Kidney (tissue), 22 donors: ENCODE measurements around the gene BAD. TPM values are rescaled to one million over a fixed set of nuclear protein-coding genes. Genes with fewer than 3 reads are reported as not detected.
A peak's percentile ranks its signal among the peaks of the same experiment; 100 is the strongest.

Source experiments
- DNase-seq, 5 donors: peaks; one replicate each; pipeline ENCODE4 v3.0.0-alpha.2; 2013 to 2020
- FAIRE-seq: peaks from 2 replicates; lab custom pipeline; 2012; peaks lifted over from hg19 to GRCh38; lab: Jason Lieb, UNC
- H3K27ac ChIP-seq, 2 donors: one replicate each; pipeline ENCODE4 v1.7.0; 2013; ENCODE audit warnings: low read depth in 2 of 2, low read length in 2 of 2, inconsistent platforms in 1 of 2
- H3K27me3 ChIP-seq: one replicate; pipeline ENCODE4 v1.7.1; 2013; ENCODE audit warnings: low read length, inconsistent platforms; ENCODE audit not compliant: control insufficient read depth, insufficient read depth
- H3K36me3 ChIP-seq, 3 donors: one replicate each; pipeline versions ENCODE4 v1.7.0 to v1.7.1; 2013; ENCODE audit warnings: low read length in 3 of 3, control low read depth in 1 of 3, inconsistent platforms in 1 of 3; ENCODE audit not compliant: insufficient read depth in 3 of 3, control insufficient read depth in 2 of 3
- H3K4me1 ChIP-seq, 3 donors: one replicate each; pipeline versions ENCODE4 v1.7.0 to v1.7.1; 2013; ENCODE audit warnings: low read length in 3 of 3, inconsistent platforms in 1 of 3, low read depth in 1 of 3; ENCODE audit not compliant: control insufficient read depth in 2 of 3, insufficient read depth in 2 of 3
- H3K4me3 ChIP-seq, 3 donors: one replicate each; pipeline versions ENCODE4 v1.7.0 to v1.8.1; 2013; ENCODE audit warnings: low read length in 3 of 3, control low read depth in 1 of 3, inconsistent platforms in 1 of 3
- H3K9ac ChIP-seq, 3 donors: one replicate each; pipeline versions ENCODE4 v1.7.0 to v1.7.1; 2013; ENCODE audit warnings: low read length in 3 of 3, control low read depth in 1 of 3, inconsistent platforms in 1 of 3
- H3K9me3 ChIP-seq, 3 donors: one replicate each; pipeline versions ENCODE4 v1.7.0 to v1.7.1; 2013; ENCODE audit warnings: low read length in 3 of 3, control low read depth in 1 of 3, inconsistent platforms in 1 of 3; ENCODE audit not compliant: control insufficient read depth in 2 of 3, insufficient read depth in 1 of 3
- intact Hi-C: fragments of 100-400 bp; cut with DNase I; formaldehyde crosslinking; loops from one replicate; pipeline ENCODE4 v1.11.1; 2022
- long read RNA-seq, 10 donors: library from polyadenylated mRNA in 1 of 10; unstranded in 1 of 10; transcript quantifications; one replicate each; pipeline ENCODE4 v2.0.0 and lab custom pipeline, GENCODE V29; 2021 to 2026
- polyA plus RNA-seq: library from polyadenylated mRNA; stranded (reverse); fragments of 350-450 nt; fragmentation: Illumina TruSeq; extraction: RNeasy Lipid Tissue Mini Kit (QIAGEN cat#74804); gene quantifications from one replicate; pipeline ENCODE4 v1.2.3, GENCODE V29; 2014; ENCODE audit warnings: low read depth, low replicate concordance; ENCODE audit not compliant: insufficient read depth
- total RNA-seq: library from RNA; stranded (reverse); fragmentation: NEBNext Ultra II Directional; extraction: Animal tissue kit (Norgen Biotek cat#: 25700); gene quantifications from one replicate; pipeline ENCODE4 v1.2.1, GENCODE V29; 2021
- TF ChIP-seq, protein P1 (sequence below): IDR thresholded peaks from 3 replicates; pipeline ENCODE4 v1.5.1; 2012; ENCODE audit warnings: mild to moderate bottlenecking, moderate library complexity, borderline replicate concordance; ENCODE audit not compliant: insufficient read depth; ENCODE audit errors: extremely low read depth
- donor health status: control.
- donor health status: control.
- donor health status: control.
- donor health status: control.
- donor health status: control.
- donor health status: DM: yes; HTN: yes; CAD: no.
- donor health status: Normal renal cell carcinoma (clear cell type).

BAD gene
- total RNA-seq: 59.8 TPM
- polyA plus RNA-seq: 157 TPM
- long read RNA-seq, donor 1, transcript BAD-203 (3 exons, 1,157 nt): minor isoform, 10 of 61 reads
- long read RNA-seq, donor 1, transcript BAD-201 (4 exons, 929 nt): major isoform, 20 of 61 reads
- long read RNA-seq, donor 1, partial matches to known transcripts: 25 of 61 reads
- long read RNA-seq, donor 1, other reads (novel, unspliced or antisense): 6 of 61 reads
- long read RNA-seq, donor 2, transcript BAD-201 (4 exons, 929 nt): major isoform, 36 of 49 reads
- long read RNA-seq, donor 2, transcript BAD-203 (3 exons, 1,157 nt): minor isoform, 9 of 49 reads
- long read RNA-seq, donor 2, partial matches to known transcripts: 0 of 49 reads
- long read RNA-seq, donor 2, other reads (novel, unspliced or antisense): 0 of 49 reads
- long read RNA-seq, donor 3, transcript BAD-201 (4 exons, 929 nt): major isoform, 29 of 44 reads
- long read RNA-seq, donor 3, transcript BAD-203 (3 exons, 1,157 nt): minor isoform, 9 of 44 reads
- long read RNA-seq, donor 3, partial matches to known transcripts: 0 of 44 reads
- long read RNA-seq, donor 3, other reads (novel, unspliced or antisense): 0 of 44 reads
- long read RNA-seq, donor 4, transcript BAD-201 (4 exons, 929 nt): major isoform, 23 of 28 reads
- long read RNA-seq, donor 4, partial matches to known transcripts: 0 of 28 reads
- long read RNA-seq, donor 4, other reads (novel, unspliced or antisense): 0 of 28 reads
- long read RNA-seq, donor 5, partial matches to known transcripts: 0 of 2 reads
- long read RNA-seq, donor 5, other reads (novel, unspliced or antisense): 0 of 2 reads
- long read RNA-seq, donor 6, transcript BAD-203 (3 exons, 1,157 nt): minor isoform, 33 of 94 reads
- long read RNA-seq, donor 6, transcript BAD-201 (4 exons, 929 nt): major isoform, 57 of 94 reads
- long read RNA-seq, donor 6, partial matches to known transcripts: 0 of 94 reads
- long read RNA-seq, donor 6, other reads (novel, unspliced or antisense): 0 of 94 reads
- long read RNA-seq, donor 7, transcript BAD-201 (4 exons, 929 nt): major isoform, 29 of 46 reads
- long read RNA-seq, donor 7, partial matches to known transcripts: 4 of 46 reads
- long read RNA-seq, donor 7, other reads (novel, unspliced or antisense): 7 of 46 reads
- long read RNA-seq, donor 8, transcript BAD-203 (3 exons, 1,157 nt): minor isoform, 12 of 51 reads
- long read RNA-seq, donor 8, transcript BAD-201 (4 exons, 929 nt): major isoform, 36 of 51 reads
- long read RNA-seq, donor 8, partial matches to known transcripts: 0 of 51 reads
- long read RNA-seq, donor 8, other reads (novel, unspliced or antisense): 0 of 51 reads
- long read RNA-seq, donor 9, transcript BAD-203 (3 exons, 1,157 nt): minor isoform, 7 of 32 reads
- long read RNA-seq, donor 9, transcript BAD-201 (4 exons, 929 nt): major isoform, 25 of 32 reads
- long read RNA-seq, donor 9, partial matches to known transcripts: 0 of 32 reads
- long read RNA-seq, donor 9, other reads (novel, unspliced or antisense): 0 of 32 reads
- long read RNA-seq, donor 10, transcript BAD-201 (4 exons, 929 nt): major isoform, 27 of 65 reads
- long read RNA-seq, donor 10, transcript BAD-203 (3 exons, 1,157 nt): minor isoform, 12 of 65 reads
- long read RNA-seq, donor 10, partial matches to known transcripts: 25 of 65 reads
- long read RNA-seq, donor 10, other reads (novel, unspliced or antisense): 0 of 65 reads

DNA sequence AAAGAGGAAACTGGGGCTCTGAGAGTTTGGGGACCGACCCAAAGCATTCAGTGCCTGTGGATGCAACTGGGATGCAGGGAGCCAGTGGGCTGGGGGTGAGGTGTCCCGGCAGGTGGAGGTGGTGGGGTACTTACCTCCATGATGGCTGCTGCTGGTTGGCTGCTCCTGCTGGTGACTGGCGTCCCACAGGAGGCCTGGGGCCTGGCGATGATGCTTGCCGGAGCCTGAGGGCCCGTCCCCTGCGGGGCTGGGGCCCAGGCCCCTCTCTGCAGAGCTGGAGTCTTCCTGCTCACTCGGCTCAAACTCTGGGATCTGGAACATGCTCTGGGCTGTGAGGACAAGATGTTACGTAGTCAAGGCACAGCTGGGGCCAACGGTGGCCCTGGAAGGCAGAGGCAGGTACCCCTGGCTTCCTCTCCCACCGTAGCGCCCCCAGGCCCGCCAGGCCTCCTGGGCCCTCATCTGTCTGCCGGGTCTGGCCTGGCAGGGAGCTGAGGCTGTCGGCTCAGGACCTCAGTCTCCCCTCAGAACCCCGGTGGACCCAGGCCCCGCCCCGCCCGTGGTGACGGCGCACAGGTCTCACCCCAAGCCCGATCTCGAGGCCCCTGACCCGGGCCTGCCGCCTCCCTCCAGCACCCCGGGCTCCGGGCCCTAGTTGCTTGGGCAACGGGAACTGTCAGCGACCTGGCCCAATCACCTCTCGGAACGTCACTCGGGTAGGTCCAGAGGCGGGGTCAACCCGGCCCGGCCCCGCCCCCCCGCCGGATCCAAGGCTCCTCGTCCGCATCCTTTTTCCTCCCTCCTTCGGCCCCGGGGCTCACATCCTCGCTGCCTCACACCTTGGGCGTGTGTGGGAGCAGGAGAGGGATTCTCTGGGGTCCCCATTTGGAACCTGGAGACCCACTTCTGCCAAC lies at the start of gene BAD:
TSS of gene BAD (minus strand) at position 618 of the 914 bp plus-strand sequence. CDS start at position 321, 297 bp downstream.
- H3K4me1 ChIP-seq: peaks cover 0 to 17% (median 4%) of the 10 kb centered on the region in 3 donors
- no peaks in the 10 kb centered on the region for H3K9me3 ChIP-seq
- H3K27ac ChIP-seq: peak within 1 kb of the TSS; percentile 90 to 96
- no peaks in the 10 kb centered on the region for H3K36me3 ChIP-seq
- FAIRE-seq (no peak), DNase-seq (peak; percentile 95 to 98 (median 96))
- TF ChIP-seq, protein P1, sequence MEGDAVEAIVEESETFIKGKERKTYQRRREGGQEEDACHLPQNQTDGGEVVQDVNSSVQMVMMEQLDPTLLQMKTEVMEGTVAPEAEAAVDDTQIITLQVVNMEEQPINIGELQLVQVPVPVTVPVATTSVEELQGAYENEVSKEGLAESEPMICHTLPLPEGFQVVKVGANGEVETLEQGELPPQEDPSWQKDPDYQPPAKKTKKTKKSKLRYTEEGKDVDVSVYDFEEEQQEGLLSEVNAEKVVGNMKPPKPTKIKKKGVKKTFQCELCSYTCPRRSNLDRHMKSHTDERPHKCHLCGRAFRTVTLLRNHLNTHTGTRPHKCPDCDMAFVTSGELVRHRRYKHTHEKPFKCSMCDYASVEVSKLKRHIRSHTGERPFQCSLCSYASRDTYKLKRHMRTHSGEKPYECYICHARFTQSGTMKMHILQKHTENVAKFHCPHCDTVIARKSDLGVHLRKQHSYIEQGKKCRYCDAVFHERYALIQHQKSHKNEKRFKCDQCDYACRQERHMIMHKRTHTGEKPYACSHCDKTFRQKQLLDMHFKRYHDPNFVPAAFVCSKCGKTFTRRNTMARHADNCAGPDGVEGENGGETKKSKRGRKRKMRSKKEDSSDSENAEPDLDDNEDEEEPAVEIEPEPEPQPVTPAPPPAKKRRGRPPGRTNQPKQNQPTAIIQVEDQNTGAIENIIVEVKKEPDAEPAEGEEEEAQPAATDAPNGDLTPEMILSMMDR: no peak
- H3K9ac ChIP-seq: peak within 1 kb of the TSS; percentile 51 to 87 (median 81)
- intact Hi-C loops: no loop called here
- H3K27me3 ChIP-seq: no peaks in the 10 kb centered on the region
- H3K4me3 ChIP-seq: peak within 1 kb of the TSS; percentile 75 to 83 (median 77)

DNA sequence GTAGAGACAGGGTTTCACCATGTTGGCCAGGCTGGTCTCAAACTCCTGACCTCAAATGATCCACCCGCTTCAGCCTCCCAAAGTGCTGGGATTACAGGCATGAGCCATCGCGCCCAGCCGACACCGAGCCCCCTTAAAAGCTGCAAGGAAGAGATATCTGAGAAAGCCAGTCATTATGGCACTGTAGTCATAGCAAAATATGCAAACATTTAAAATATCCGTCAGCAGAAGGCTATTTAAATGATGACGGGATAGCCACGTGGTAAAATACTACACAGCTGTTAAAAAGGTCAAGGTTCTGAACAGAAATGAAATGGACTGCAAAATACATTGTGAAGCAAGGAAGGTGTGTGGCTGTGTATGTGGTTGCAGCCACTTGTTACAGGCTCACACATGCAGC lies 49.1 kb upstream of the BAD start:
- H3K36me3 ChIP-seq: no peaks in the 10 kb centered on the region
- no peak for DNase-seq
- H3K9ac ChIP-seq: no peak overlapping the region
- intact Hi-C loops: no loop called here
- no peaks in the 10 kb centered on the region for H3K9me3 ChIP-seq
- no peak for FAIRE-seq
- TF ChIP-seq, protein P1: no peak
- peaks cover 0 to 10% (median 0%) of the 10 kb centered on the region in 3 donors for H3K4me1 ChIP-seq
- no peak overlapping the region for H3K4me3 ChIP-seq
- H3K27ac ChIP-seq: no peak overlapping the region
- no peaks in the 10 kb centered on the region for H3K27me3 ChIP-seq
